Liver (tissue), 3 donors: Measurements from ENCODE around the gene PYM1.

Experiments
- CTCF ChIP-seq: fragments of 150-350 bp; IDR thresholded peaks from 2 replicates; pipeline ENCODE4 v1.5.1; 2017; ENCODE audit warnings: improper control_type of control experiment, low read depth, low read length; ENCODE audit not compliant: missing input control
- EGR1 ChIP-seq, 2 donors: IDR thresholded peaks; 2 replicates each; pipeline ENCODE4 v1.6.1; 2016 to 2018; ENCODE audit warnings: antibody characterized with exemption in 2 of 2, low read depth in 2 of 2
- JUND ChIP-seq, 2 donors: IDR thresholded peaks; 2 replicates each; pipeline ENCODE4 v1.6.1; 2016; ENCODE audit warnings: antibody characterized with exemption in 2 of 2
- MAX ChIP-seq: IDR thresholded peaks from 2 replicates; pipeline ENCODE4 v1.6.1; 2016; ENCODE audit warnings: antibody characterized with exemption
- NR2F2 ChIP-seq: IDR thresholded peaks from 2 replicates; pipeline ENCODE4 v1.6.1; 2016; ENCODE audit warnings: antibody characterized with exemption
- RAD21 ChIP-seq, 2 donors: IDR thresholded peaks; 2 replicates each; pipeline ENCODE4 v1.6.1; 2016; ENCODE audit warnings: antibody characterized with exemption in 2 of 2, mild to moderate bottlenecking in 2 of 2
- REST ChIP-seq: IDR thresholded peaks from 2 replicates; pipeline ENCODE4 v1.6.1; 2016; ENCODE audit warnings: antibody characterized with exemption, mild to moderate bottlenecking
- YY1 ChIP-seq: IDR thresholded peaks from 2 replicates; pipeline ENCODE4 v1.6.1; 2016; ENCODE audit warnings: antibody characterized with exemption, mild to moderate bottlenecking
- donor health status: healthy.
- donor health status: healthy.

- no peak for TF ChIP-seq CTCF
- no peak for TF ChIP-seq JUND (IDR thresholded peaks at IDR 0.05)
- TF ChIP-seq REST, result no peak
- no peak for TF ChIP-seq MAX
- TF ChIP-seq NR2F2, result no peak
- no peak for TF ChIP-seq YY1
- TF ChIP-seq EGR1 (IDR thresholded peaks at IDR 0.05; ENCODE audit: low read depth in 2 of 2), result no peak
- no peak for TF ChIP-seq RAD21 (IDR thresholded peaks at IDR 0.05)
These were observed 66.3 kb downstream of the PYM1 start for GRCh38 chr12:55861396-55861795.
